Activated gamma-delta T cell (primary cell): ENCODE data around the gene CHST12.

ENCODE experiments used
- DNase-seq: peaks from one replicate; lab custom pipeline; 2025; lab: John Stamatoyannopoulos, UW

CHST12 gene

GRCh38 chr7:2479276-2480069 is 76.1 kb downstream of the CHST12 start:
- no peak for DNase-seq

GRCh38 chr7:2480070-2480408 is 76.6 kb downstream of the CHST12 start:
- DNase-seq: no peak

- no peak for DNase-seq
These were observed 77.8 kb downstream of the CHST12 start for GRCh38 chr7:2481195-2481594.

- no peak for DNase-seq
These were observed 79.5 kb downstream of the CHST12 start for GRCh38 chr7:2482725-2483451.

- DNase-seq: no peak
These were observed 80.1 kb downstream of the CHST12 start for GRCh38 chr7:2483494-2483893.

GRCh38 chr7:2484868-2485267 is 81.5 kb downstream of the CHST12 start:
- DNase-seq: no peak

GRCh38 chr7:2487586-2488271 is 84.3 kb downstream of the CHST12 start:
- DNase-seq: no peak

- DNase-seq: no peak
These were observed 84.8 kb downstream of the CHST12 start for GRCh38 chr7:2488272-2488645.

- no peak for DNase-seq
These were observed 85.3 kb downstream of the CHST12 start for GRCh38 chr7:2488681-2489080.

GRCh38 chr7:2490181-2490651 is 86.8 kb downstream of the CHST12 start:
- DNase-seq: no peak

GRCh38 chr7:2492038-2492437 is 88.6 kb downstream of the CHST12 start:
- DNase-seq: no peak

GRCh38 chr7:2493205-2494164 is 90.1 kb downstream of the CHST12 start:
- DNase-seq: no peak

GRCh38 chr7:2494191-2495130 is 91.0 kb downstream of the CHST12 start:
- no peak for DNase-seq

- no peak for DNase-seq
These were observed 92.2 kb downstream of the CHST12 start for GRCh38 chr7:2495418-2496299.

GRCh38 chr7:2496375-2496774 is 93.0 kb downstream of the CHST12 start:
- DNase-seq: no peak

- DNase-seq: no peak
These were observed 93.7 kb downstream of the CHST12 start for GRCh38 chr7:2497065-2497464.

GRCh38 chr7:2497500-2498336 is 94.3 kb downstream of the CHST12 start:
- no peak for DNase-seq
